ENCODE data around the gene DMRTA2. TPM values are rescaled to one million over a fixed set of nuclear protein-coding genes. Genes with fewer than 3 reads are reported as not detected.

The DMRTA2 gene
- total RNA-seq, 1 donor from 2014 or later = not detected

DNA sequence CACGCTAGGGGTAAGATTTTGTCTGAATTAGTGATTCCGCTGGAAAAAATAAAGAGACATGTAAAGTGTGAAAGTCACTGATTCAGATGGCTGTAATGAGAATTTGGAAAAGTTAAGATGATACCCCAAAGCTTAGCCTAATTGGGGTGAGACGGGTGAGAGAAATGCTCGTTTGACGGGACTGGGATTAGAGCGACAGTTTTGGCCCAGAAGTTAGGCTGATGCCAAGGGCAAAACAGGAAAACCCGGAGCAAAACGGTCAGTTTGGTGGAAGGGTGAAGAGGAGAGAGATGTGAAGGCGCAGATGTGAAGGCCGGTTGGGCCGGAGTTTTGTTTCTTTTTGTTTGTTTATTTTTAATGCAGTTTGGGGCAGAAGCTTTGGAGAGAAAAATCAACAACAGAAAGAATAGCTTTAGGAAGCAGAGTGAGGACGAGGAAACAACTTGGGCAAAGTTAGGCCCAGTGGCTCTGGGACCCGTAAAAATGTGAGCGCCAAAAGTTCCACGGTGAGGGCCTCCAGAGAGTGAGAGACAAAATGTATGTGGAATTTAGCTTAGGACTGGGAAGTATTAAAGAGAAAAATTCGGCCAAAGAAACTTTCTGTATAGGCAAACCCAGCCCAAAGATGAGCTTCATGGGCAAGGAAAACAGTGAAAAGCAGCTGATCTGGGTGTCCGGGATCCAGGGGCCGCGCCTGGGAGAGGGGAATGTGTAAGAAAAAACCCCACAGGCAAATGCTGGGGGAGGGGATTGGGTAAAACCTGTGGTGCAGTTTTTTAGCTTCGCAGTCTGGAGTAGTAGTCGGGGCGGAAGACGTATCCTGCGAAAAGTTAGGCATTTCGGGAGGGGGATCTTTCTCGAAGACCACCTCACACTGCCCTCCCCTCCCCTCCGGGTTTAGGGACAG lies 1.2 kb downstream of the DMRTA2 start:
- Mint-ChIP-seq H3K4me3 (peak overlapping the region; percentile 89), H3K4me1 (peaks cover 39% of the 10 kb centered on the region), H3K27ac (no peak overlapping the region), H3K36me3 (peaks cover 2% of the 10 kb centered on the region), H3K9me3 (no peaks in the 10 kb centered on the region), H3K27me3 (ENCODE audit: insufficient read depth, low read depth) (peaks cover 85% of the 10 kb centered on the region)
- peaks cover 42% of the 10 kb centered on the region for H3F3A ChIP-seq (ENCODE audit: low read depth)
- no peaks in the 10 kb centered on the region for H3K9me3 ChIP-seq (ENCODE audit: low read depth)
- peak overlapping the region; percentile 82 for H3K4me2 ChIP-seq
- no peak overlapping the region for H3K27ac ChIP-seq
- DNase-seq (ENCODE audit: low spot score) = peak; percentile 43
- peaks cover 83% of the 10 kb centered on the region for H4K20me1 ChIP-seq (ENCODE audit: low read depth)
- TF ChIP-seq EZH2 (IDR thresholded peaks at IDR 0.05) = peak; percentile 84
- peak; percentile 48 for TF ChIP-seq EZH2phosphoT487 (IDR thresholded peaks at IDR 0.05)
- TF ChIP-seq, protein P1, sequence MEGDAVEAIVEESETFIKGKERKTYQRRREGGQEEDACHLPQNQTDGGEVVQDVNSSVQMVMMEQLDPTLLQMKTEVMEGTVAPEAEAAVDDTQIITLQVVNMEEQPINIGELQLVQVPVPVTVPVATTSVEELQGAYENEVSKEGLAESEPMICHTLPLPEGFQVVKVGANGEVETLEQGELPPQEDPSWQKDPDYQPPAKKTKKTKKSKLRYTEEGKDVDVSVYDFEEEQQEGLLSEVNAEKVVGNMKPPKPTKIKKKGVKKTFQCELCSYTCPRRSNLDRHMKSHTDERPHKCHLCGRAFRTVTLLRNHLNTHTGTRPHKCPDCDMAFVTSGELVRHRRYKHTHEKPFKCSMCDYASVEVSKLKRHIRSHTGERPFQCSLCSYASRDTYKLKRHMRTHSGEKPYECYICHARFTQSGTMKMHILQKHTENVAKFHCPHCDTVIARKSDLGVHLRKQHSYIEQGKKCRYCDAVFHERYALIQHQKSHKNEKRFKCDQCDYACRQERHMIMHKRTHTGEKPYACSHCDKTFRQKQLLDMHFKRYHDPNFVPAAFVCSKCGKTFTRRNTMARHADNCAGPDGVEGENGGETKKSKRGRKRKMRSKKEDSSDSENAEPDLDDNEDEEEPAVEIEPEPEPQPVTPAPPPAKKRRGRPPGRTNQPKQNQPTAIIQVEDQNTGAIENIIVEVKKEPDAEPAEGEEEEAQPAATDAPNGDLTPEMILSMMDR (IDR thresholded peaks at IDR 0.05) = no peak
- no peaks in the 10 kb centered on the region for H3K36me3 ChIP-seq
- peaks cover 29% of the 10 kb centered on the region for H3K4me1 ChIP-seq
- H3K79me2 ChIP-seq (ENCODE audit: low read depth) = no peaks in the 10 kb centered on the region
- H3K9ac ChIP-seq = no peak overlapping the region
- peaks cover 100% of the 10 kb centered on the region for H3K27me3 ChIP-seq
- H3K4me3 ChIP-seq = peak overlapping the region; percentile 49
- H2AFZ ChIP-seq (replicated peaks) = no peak overlapping the region

- Mint-ChIP-seq H3K4me3 (peak overlapping the region; percentile 89), H3K27ac (no peak overlapping the region), H3K36me3 (peaks cover 2% of the 10 kb centered on the region), H3K4me1 (peaks cover 45% of the 10 kb centered on the region), H3K9me3 (no peaks in the 10 kb centered on the region), H3K27me3 (ENCODE audit: insufficient read depth, low read depth) (peaks cover 85% of the 10 kb centered on the region)
- Histone ChIP-seq H3K4me3 (peak overlapping the region; percentile 36), H3K9me3 (ENCODE audit: low read depth) (no peaks in the 10 kb centered on the region), H3K9ac (no peak overlapping the region), H3K36me3 (no peaks in the 10 kb centered on the region), H4K20me1 (ENCODE audit: low read depth) (peaks cover 83% of the 10 kb centered on the region), H3K79me2 (ENCODE audit: low read depth) (no peaks in the 10 kb centered on the region), H3K27me3 (peaks cover 100% of the 10 kb centered on the region), H2AFZ (replicated peaks) (peak overlapping the region; percentile 73), H3K27ac (no peak overlapping the region), H3K4me2 (peak overlapping the region; percentile 62), H3F3A (ENCODE audit: low read depth) (peaks cover 46% of the 10 kb centered on the region), H3K4me1 (peaks cover 30% of the 10 kb centered on the region)
- TF ChIP-seq, protein P1 (IDR thresholded peaks at IDR 0.05) = no peak
- TF ChIP-seq EZH2 (IDR thresholded peaks at IDR 0.05) (peak; percentile 89), EZH2phosphoT487 (IDR thresholded peaks at IDR 0.05) (peak; percentile 91)
- no peak for DNase-seq (ENCODE audit: low spot score)
Observed at GRCh38 chr1:50421366-50421748, 1.9 kb downstream of the DMRTA2 start.

GRCh38 chr1:50420689-50421365 lies 2.4 kb downstream of the DMRTA2 start:
- H3K4me3 ChIP-seq = peak overlapping the region; percentile 36
- Mint-ChIP-seq H3K27me3 (ENCODE audit: insufficient read depth, low read depth) (peaks cover 85% of the 10 kb centered on the region), H3K4me1 (peaks cover 45% of the 10 kb centered on the region), H3K9me3 (no peaks in the 10 kb centered on the region), H3K36me3 (peaks cover 2% of the 10 kb centered on the region), H3K27ac (no peak overlapping the region), H3K4me3 (peak overlapping the region; percentile 72)
- H3K4me2 ChIP-seq = peak overlapping the region; percentile 62
- H3K27ac ChIP-seq = no peak overlapping the region
- H3K36me3 ChIP-seq = no peaks in the 10 kb centered on the region
- peaks cover 41% of the 10 kb centered on the region for H3F3A ChIP-seq (ENCODE audit: low read depth)
- H3K79me2 ChIP-seq (ENCODE audit: low read depth) = no peaks in the 10 kb centered on the region
- peaks cover 83% of the 10 kb centered on the region for H4K20me1 ChIP-seq (ENCODE audit: low read depth)
- peaks cover 100% of the 10 kb centered on the region for H3K27me3 ChIP-seq
- TF ChIP-seq EZH2 (IDR thresholded peaks at IDR 0.05) (peak; percentile 94), EZH2phosphoT487 (IDR thresholded peaks at IDR 0.05) (peak; percentile 94)
- TF ChIP-seq, protein P1 (IDR thresholded peaks at IDR 0.05) = peak; percentile 28
- H3K9me3 ChIP-seq (ENCODE audit: low read depth) = no peaks in the 10 kb centered on the region
- peaks cover 30% of the 10 kb centered on the region for H3K4me1 ChIP-seq
- DNase-seq (ENCODE audit: low spot score) = peak; percentile 88
- peak overlapping the region; percentile 73 for H2AFZ ChIP-seq (replicated peaks)
- no peak overlapping the region for H3K9ac ChIP-seq

Data from neural progenitor cell (in vitro differentiated cells).